Measurements from ENCODE around the gene WDR64. TPM values are rescaled to one million over a fixed set of nuclear protein-coding genes. Genes with fewer than 3 reads are reported as not detected.

WDR64 gene
- total RNA-seq, 1 donor from 2014 or later: 0.07 TPM

GRCh38 chr1:241715956-241716355 is 63.9 kb downstream of the WDR64 start:
- Mint-ChIP-seq H3K27ac (no peak overlapping the region), H3K9me3 (ENCODE audit: low read depth) (no peaks in the 10 kb centered on the region), H3K27me3 (peaks cover 95% of the 10 kb centered on the region), H3K4me1 (ENCODE audit: low read depth) (peaks cover 10% of the 10 kb centered on the region), H3K36me3 (ENCODE audit: insufficient read depth) (no peaks in the 10 kb centered on the region), H3K4me3 (ENCODE audit: low read depth) (no peak overlapping the region)
- TF ChIP-seq CTCF (IDR thresholded peaks at IDR 0.05; ENCODE audit: unreplicated experiment): no peak
- DNase-seq (ENCODE audit: low spot score, unreplicated experiment): no peak

DNA sequence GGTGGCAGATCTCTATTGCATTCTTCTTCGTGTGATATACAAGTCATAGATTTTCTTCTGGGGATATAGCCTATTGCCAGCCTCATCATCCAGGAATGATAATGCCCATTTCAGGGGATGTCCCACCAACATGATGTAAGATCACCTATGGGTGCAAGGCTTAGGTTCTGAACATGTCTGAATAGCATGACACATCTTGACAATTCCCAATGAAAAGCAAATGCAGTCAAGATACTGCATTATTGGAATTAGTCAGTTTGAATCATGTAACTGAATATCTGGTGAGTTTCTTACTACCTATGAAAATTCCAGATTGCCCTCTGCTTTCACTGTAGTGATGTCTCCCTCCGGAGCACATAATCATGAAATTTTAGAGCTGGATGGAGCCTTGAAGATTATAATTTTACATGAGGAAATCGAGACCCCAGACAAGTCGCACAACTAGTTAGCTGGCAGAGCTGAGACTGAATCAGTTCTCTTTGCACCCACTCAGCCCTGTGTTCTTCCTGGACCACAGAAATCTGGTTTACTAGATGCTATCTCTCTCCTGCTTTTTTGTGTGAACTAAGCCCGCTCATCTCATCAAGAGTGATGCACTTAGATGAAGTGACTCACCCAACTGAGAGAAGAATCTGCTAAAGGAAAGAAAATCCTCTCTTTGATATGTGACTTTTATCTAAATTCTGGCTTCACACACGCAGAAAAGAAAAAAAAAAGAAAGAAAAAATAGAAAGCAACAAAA is 65.0 kb downstream of the WDR64 start:
- H3K36me3 Mint-ChIP-seq (ENCODE audit: insufficient read depth): no peaks in the 10 kb centered on the region
- H3K27ac Mint-ChIP-seq: no peak overlapping the region
- no peak for TF ChIP-seq CTCF (IDR thresholded peaks at IDR 0.05; ENCODE audit: unreplicated experiment)
- H3K4me1 Mint-ChIP-seq (ENCODE audit: low read depth): peaks cover 10% of the 10 kb centered on the region
- no peak overlapping the region for H3K4me3 Mint-ChIP-seq (ENCODE audit: low read depth)
- no peak for DNase-seq (ENCODE audit: low spot score, unreplicated experiment)
- H3K9me3 Mint-ChIP-seq (ENCODE audit: low read depth): no peaks in the 10 kb centered on the region
- H3K27me3 Mint-ChIP-seq: peaks cover 90% of the 10 kb centered on the region

DNA sequence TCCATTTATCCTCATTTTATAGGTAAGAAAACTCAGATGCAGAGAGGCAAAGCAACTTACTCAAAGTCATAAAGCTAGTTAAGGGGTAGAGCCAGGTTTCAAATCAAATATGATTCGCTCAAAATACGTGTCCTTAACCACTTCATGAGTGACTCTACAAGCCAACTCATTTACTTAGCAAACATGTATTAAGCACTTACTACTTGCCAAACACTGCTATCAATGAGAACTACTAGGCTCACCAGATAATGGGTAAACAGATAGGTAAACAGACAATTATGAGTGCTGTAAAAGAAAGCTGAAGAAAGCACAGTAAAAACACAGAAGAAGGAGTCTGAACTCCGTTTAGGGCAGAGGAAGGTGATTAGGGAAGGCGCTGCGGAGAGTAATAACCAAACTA is 65.9 kb downstream of the WDR64 start:
- Mint-ChIP-seq H3K36me3 (ENCODE audit: insufficient read depth) (no peaks in the 10 kb centered on the region), H3K27me3 (peaks cover 86% of the 10 kb centered on the region), H3K27ac (no peak overlapping the region), H3K4me1 (ENCODE audit: low read depth) (peaks cover 10% of the 10 kb centered on the region), H3K4me3 (ENCODE audit: low read depth) (no peak overlapping the region), H3K9me3 (ENCODE audit: low read depth) (no peaks in the 10 kb centered on the region)
- DNase-seq (ENCODE audit: low spot score, unreplicated experiment): no peak
- no peak for TF ChIP-seq CTCF (IDR thresholded peaks at IDR 0.05; ENCODE audit: unreplicated experiment)

DNA sequence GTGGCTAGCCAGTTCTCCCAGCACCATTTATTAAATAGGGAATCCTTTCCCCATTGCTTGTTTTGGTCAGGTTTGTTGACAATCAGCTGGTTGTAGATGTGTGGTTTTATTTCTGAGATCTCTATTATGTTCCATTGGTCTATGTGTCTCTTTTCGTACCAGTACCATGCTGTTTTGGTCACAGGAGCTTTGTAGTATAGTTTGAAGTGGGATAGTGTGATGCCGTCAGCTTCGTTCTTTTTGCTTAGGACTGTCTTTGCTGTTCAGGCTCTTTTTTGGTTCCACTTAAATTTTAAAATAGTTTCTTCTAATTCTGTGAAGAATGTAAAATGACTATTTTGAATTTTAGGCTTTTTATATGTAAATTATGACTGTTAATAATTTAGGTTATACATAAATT is 68.9 kb downstream of the WDR64 start:
- no peak overlapping the region for H3K4me3 Mint-ChIP-seq (ENCODE audit: low read depth)
- H3K36me3 Mint-ChIP-seq (ENCODE audit: insufficient read depth): no peaks in the 10 kb centered on the region
- H3K27ac Mint-ChIP-seq: no peak overlapping the region
- TF ChIP-seq CTCF (IDR thresholded peaks at IDR 0.05; ENCODE audit: unreplicated experiment): no peak
- no peaks in the 10 kb centered on the region for H3K9me3 Mint-ChIP-seq (ENCODE audit: low read depth)
- H3K4me1 Mint-ChIP-seq (ENCODE audit: low read depth): peaks cover 10% of the 10 kb centered on the region
- H3K27me3 Mint-ChIP-seq: peaks cover 77% of the 10 kb centered on the region
- DNase-seq (ENCODE audit: low spot score, unreplicated experiment): no peak

DNA sequence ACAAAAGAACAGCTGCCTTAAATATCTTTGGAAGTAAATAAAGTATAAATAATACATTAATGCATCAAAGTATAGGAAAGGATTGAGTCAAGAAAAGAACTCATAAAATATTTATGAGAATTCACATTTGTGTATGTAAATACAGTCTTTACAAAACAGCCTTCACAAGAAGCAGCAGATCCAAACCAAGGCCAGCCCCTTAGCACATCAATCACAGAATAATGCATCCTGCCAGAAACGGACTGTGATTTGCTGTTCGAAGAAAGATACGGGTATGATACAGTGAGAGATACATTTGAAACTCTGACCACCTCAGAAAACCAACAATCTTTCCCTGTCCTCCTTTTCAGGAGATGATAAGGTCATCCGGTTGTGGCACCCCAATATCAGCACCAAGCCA is 70.9 kb downstream of the WDR64 start:
- Mint-ChIP-seq H3K27ac (no peak overlapping the region), H3K9me3 (ENCODE audit: low read depth) (no peaks in the 10 kb centered on the region), H3K4me3 (ENCODE audit: low read depth) (no peak overlapping the region), H3K36me3 (ENCODE audit: insufficient read depth) (no peaks in the 10 kb centered on the region), H3K4me1 (ENCODE audit: low read depth) (peaks cover 4% of the 10 kb centered on the region), H3K27me3 (peaks cover 69% of the 10 kb centered on the region)
- no peak for DNase-seq (ENCODE audit: low spot score, unreplicated experiment)
- no peak for TF ChIP-seq CTCF (IDR thresholded peaks at IDR 0.05; ENCODE audit: unreplicated experiment)

Data from progenitor cell of endocrine pancreas (in vitro differentiated cells).